ENCODE data around the gene CAD. TPM values are rescaled to one million over a fixed set of nuclear protein-coding genes. Genes with fewer than 3 reads are reported as not detected.

CAD gene
- total RNA-seq, 1 donor from 2014 or later = 146 TPM

DNA sequence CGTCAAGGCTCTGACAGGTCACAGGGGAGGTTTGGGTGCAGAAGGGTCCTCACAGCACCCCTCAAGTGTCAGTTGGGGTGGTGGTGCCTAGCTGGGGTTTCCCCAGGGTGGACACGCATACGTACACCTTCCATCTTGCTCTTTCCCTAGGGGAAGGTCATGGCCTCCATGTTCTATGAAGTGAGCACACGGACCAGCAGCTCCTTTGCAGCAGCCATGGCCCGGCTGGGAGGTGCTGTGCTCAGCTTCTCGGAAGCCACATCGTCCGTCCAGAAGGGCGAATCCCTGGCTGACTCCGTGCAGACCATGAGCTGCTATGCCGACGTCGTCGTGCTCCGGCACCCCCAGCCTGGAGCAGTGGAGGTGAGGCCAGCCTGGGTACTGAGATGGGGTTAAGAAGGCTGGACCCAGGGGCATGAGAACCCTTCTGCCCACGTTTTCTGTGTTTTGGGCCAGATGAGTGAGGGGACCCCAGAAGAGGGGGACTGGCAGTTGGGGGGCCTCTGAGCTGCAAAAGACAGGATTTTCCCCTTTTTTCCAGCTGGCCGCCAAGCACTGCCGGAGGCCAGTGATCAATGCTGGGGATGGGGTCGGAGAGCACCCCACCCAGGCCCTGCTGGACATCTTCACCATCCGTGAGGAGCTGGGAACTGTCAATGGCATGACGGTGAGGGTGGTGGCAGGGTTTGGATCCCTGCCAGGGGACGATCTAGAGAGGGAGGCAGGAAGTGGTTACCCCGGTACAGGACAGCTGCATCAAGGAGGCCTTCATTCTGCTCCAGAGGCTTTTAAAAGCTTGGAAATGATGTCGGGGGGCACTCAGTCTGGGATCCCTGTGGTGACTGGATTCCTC, 24.8 kb downstream of the CAD start:
- intact Hi-C loops (cut with micrococcal nuclease) = no loop called here
- Mint-ChIP-seq H3K36me3 (ENCODE audit: low read depth) (peaks cover 69% of the 10 kb centered on the region), H3K27ac (no peak overlapping the region), H3K9me3 (no peaks in the 10 kb centered on the region), H3K4me1 (ENCODE audit: low read depth) (no peaks in the 10 kb centered on the region), H3K27me3 (ENCODE audit: low read depth) (no peaks in the 10 kb centered on the region), H3K4me3 (ENCODE audit: low read depth) (no peak overlapping the region)
- DNase-seq (ENCODE audit: low spot score) = no peak

DNA sequence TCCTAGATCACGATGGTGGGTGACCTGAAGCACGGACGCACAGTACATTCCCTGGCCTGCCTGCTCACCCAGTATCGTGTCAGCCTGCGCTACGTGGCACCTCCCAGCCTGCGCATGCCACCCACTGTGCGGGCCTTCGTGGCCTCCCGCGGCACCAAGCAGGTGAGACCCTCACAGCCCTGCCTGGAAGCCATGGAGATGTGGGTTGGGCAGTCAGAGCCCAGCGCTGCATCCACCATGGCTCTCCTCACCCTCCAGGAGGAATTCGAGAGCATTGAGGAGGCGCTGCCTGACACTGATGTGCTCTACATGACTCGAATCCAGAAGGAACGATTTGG, 25.4 kb downstream of the CAD start:
- DNase-seq (ENCODE audit: low spot score) = no peak
- no peaks in the 10 kb centered on the region for H3K4me1 Mint-ChIP-seq (ENCODE audit: low read depth)
- no peaks in the 10 kb centered on the region for H3K9me3 Mint-ChIP-seq
- no peak overlapping the region for H3K27ac Mint-ChIP-seq
- intact Hi-C loops (cut with micrococcal nuclease) = no loop called here
- H3K36me3 Mint-ChIP-seq (ENCODE audit: low read depth) = peaks cover 63% of the 10 kb centered on the region
- H3K4me3 Mint-ChIP-seq (ENCODE audit: low read depth) = no peak overlapping the region
- no peaks in the 10 kb centered on the region for H3K27me3 Mint-ChIP-seq (ENCODE audit: low read depth)

DNA sequence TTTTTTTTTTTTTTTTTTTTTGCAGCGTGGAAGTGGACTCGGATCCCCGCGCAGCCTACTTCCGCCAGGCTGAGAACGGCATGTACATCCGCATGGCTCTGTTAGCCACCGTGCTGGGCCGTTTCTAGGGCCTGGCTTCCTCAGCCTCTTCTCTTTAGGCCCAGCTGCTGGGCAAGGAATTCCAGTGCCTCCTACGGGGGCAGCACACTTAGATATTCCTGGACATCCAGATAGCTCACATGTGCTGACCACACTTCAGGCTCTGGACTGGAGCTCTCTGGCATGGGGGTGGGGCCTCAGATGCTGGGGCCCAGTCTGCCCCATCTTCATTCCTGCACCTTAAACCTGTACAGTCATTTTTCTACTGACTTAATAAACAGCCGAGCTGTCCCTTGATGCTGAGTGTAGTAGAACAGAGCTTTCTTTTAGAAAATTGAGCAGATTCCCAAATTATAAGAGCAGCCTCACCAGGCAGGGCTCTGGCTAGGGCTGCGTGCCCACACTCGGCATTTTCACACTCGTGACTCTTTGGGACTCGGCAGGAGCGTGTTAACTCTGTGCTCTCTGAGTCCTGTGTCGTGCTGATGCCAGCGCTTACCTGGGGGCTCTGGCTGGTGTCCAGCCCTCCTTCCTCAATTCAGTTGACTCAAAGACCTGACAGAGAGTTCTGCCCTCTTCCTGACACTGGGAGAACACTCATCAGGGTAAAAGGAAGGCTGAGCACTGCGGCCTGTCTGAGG, 26.4 kb downstream of the CAD start:
- no peaks in the 10 kb centered on the region for H3K4me1 Mint-ChIP-seq (ENCODE audit: low read depth)
- H3K27me3 Mint-ChIP-seq (ENCODE audit: low read depth) = no peaks in the 10 kb centered on the region
- intact Hi-C loops (cut with micrococcal nuclease) = no loop called here
- no peak overlapping the region for H3K27ac Mint-ChIP-seq
- no peak for DNase-seq (ENCODE audit: low spot score)
- no peaks in the 10 kb centered on the region for H3K9me3 Mint-ChIP-seq
- no peak overlapping the region for H3K4me3 Mint-ChIP-seq (ENCODE audit: low read depth)
- H3K36me3 Mint-ChIP-seq (ENCODE audit: low read depth) = peaks cover 54% of the 10 kb centered on the region

DNA sequence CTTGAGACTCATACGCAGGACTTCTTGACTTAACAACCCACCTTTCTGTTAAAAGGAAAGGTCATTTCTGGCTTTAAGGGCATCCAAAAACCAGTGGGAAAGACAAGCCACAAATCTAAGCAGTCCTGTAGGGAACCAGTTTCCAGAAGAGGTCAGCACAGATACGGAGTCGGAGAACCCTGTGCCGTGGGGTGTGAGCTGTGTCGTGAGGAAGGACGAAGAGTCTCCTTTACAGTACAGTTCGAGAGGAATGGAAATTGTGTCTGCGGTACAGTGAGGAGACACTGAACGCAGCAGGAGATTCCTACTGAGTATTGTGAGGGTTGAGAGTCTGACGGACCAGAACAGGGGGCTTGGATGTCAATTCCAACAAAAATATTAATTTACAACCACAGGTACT, 27.9 kb downstream of the CAD start:
- no peaks in the 10 kb centered on the region for H3K4me1 Mint-ChIP-seq (ENCODE audit: low read depth)
- H3K4me3 Mint-ChIP-seq (ENCODE audit: low read depth) = no peak overlapping the region
- H3K27ac Mint-ChIP-seq = no peak overlapping the region
- no peak for DNase-seq (ENCODE audit: low spot score)
- H3K9me3 Mint-ChIP-seq = no peaks in the 10 kb centered on the region
- intact Hi-C loops (cut with micrococcal nuclease) = no loop called here
- peaks cover 42% of the 10 kb centered on the region for H3K36me3 Mint-ChIP-seq (ENCODE audit: low read depth)
- peaks cover 1% of the 10 kb centered on the region for H3K27me3 Mint-ChIP-seq (ENCODE audit: low read depth)

DNA sequence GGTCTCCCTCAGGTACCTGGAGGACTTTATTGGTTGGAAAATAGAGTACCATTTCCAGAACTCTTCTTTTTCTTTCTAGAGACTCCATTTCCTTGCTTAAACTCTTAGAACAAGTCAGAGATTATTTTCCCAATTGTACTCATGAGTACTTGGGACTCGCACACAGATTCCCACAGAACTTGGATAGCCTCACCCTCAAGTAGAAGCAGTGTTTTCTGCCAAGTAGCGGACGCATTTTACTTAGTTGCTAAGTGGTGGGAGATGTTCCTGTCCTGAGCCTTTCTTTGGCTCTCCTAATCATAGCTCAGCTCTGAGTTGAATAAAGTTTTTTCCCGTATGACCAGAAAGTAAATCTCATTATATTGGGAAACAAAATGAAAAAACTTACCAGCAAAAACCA, 28.5 kb downstream of the CAD start:
- Mint-ChIP-seq H3K36me3 (ENCODE audit: low read depth) (peaks cover 37% of the 10 kb centered on the region), H3K4me1 (ENCODE audit: low read depth) (no peaks in the 10 kb centered on the region), H3K27ac (no peak overlapping the region), H3K27me3 (ENCODE audit: low read depth) (peaks cover 1% of the 10 kb centered on the region), H3K4me3 (ENCODE audit: low read depth) (no peak overlapping the region), H3K9me3 (no peaks in the 10 kb centered on the region)
- DNase-seq (ENCODE audit: low spot score) = no peak
- intact Hi-C loops (cut with micrococcal nuclease) = no loop called here

DNA sequence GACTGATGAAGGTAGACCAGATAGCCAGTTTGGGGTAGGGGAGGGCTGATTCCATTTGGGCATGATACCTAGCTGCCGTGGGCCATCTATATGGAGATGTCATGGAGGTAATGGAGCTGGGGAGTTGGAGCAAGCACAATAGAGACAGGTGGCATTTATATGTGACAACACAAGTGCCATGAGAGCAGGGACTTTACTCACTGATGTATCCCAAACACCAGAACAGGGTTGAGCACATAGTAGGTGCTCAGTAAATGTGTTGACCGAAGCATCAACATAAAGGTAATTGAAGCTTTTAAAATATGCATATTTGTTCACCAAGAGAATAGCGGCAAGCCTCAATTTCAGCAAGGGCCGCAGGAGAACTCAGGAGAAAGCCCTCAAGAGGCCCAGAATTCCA, 30.7 kb downstream of the CAD start:
- Mint-ChIP-seq H3K27me3 (ENCODE audit: low read depth) (peaks cover 4% of the 10 kb centered on the region), H3K27ac (no peak overlapping the region), H3K36me3 (ENCODE audit: low read depth) (peaks cover 16% of the 10 kb centered on the region), H3K4me1 (ENCODE audit: low read depth) (no peaks in the 10 kb centered on the region), H3K4me3 (ENCODE audit: low read depth) (no peak overlapping the region), H3K9me3 (no peaks in the 10 kb centered on the region)
- intact Hi-C loops (cut with micrococcal nuclease) = no loop called here
- no peak for DNase-seq (ENCODE audit: low spot score)

DNA sequence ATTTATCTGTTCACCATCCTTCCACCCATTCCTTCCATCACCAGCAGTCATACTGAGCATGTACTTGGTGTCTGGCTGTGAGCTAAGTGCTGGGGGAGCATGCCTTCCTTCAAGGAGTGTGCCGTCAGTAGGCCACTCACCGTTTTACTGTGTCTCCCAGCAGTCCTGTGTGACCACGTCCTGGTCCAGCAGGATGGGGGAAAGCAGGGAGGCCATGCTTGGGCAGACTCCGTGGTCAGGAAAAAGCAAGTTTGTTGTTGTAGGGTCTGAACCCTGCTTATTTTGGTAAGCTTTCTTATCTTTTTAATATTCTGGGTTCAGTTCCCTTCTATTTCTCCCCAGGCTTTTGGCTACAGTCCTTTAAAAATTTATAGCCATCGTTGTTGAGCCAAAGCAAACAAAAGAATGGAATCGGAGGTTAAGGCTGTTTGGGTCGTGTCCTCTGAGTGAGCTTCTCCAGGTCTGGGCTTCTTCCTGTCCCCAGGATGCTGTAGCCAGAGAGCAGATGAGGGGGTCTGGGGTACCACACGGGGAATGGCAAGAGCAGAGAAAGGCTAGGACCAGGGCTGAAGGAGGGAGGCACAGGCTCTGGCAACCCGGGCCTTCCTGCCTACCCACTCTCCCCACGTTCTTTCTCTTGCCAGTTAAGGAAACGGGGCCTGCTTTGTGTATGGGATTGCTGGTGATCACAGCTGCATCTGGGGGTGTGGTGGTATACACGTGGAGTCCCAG, 32.2 kb downstream of the CAD start:
- Mint-ChIP-seq H3K9me3 (no peaks in the 10 kb centered on the region), H3K36me3 (ENCODE audit: low read depth) (peaks cover 1% of the 10 kb centered on the region), H3K27ac (no peak overlapping the region), H3K27me3 (ENCODE audit: low read depth) (peaks cover 6% of the 10 kb centered on the region), H3K4me3 (ENCODE audit: low read depth) (no peak overlapping the region), H3K4me1 (ENCODE audit: low read depth) (no peaks in the 10 kb centered on the region)
- DNase-seq (ENCODE audit: low spot score) = no peak
- intact Hi-C loops (cut with micrococcal nuclease) = no loop called here

DNA sequence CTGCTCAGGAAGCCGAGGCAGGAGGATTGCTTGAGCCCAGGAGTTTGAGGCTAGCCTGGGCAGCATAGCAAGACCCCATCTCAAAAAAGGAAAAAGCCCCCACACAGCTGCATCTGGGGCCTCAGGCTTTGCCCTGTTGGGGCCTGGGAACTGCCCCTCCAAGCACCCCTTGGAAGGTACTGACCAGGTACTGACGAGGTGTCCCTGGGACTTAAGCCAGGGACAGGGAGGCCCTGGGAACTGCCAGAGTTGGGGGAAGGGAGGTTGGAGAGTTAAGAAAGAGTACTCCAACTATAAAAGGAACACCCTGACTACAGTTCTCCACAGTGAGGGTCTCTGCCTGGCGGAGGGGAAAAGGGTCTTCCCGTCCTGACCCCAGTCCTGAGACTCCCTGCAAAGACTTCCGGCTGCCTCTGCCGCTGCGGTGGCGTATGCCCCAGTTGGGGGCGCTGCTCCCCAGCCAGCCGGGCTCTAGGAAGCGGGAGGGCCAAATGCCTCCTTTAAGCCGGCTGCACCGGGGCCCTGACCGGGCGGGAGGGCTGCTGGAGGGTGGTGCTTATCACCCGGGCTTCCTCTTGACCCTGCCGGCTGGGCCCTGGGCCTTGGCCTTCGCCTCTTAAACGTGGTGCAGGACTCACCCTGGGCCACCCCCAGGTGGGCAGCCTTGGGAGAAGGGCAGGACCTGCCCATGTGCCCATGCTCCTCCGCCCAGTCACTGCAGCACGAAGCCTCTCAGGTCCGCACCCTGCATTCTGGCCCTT, 32.9 kb downstream of the CAD start:
- no peak overlapping the region for H3K27ac Mint-ChIP-seq
- DNase-seq (ENCODE audit: low spot score) = peak; percentile 47
- no peak overlapping the region for H3K4me3 Mint-ChIP-seq (ENCODE audit: low read depth)
- peaks cover 11% of the 10 kb centered on the region for H3K27me3 Mint-ChIP-seq (ENCODE audit: low read depth)
- intact Hi-C loops (cut with micrococcal nuclease) = loop anchor here (1.0 kb wide), 2 partner anchors 30 to 53 kb away; no protein-coding TSS in a partner anchor
- no peaks in the 10 kb centered on the region for H3K4me1 Mint-ChIP-seq (ENCODE audit: low read depth)
- H3K9me3 Mint-ChIP-seq = no peaks in the 10 kb centered on the region
- no peaks in the 10 kb centered on the region for H3K36me3 Mint-ChIP-seq (ENCODE audit: low read depth)

DNA sequence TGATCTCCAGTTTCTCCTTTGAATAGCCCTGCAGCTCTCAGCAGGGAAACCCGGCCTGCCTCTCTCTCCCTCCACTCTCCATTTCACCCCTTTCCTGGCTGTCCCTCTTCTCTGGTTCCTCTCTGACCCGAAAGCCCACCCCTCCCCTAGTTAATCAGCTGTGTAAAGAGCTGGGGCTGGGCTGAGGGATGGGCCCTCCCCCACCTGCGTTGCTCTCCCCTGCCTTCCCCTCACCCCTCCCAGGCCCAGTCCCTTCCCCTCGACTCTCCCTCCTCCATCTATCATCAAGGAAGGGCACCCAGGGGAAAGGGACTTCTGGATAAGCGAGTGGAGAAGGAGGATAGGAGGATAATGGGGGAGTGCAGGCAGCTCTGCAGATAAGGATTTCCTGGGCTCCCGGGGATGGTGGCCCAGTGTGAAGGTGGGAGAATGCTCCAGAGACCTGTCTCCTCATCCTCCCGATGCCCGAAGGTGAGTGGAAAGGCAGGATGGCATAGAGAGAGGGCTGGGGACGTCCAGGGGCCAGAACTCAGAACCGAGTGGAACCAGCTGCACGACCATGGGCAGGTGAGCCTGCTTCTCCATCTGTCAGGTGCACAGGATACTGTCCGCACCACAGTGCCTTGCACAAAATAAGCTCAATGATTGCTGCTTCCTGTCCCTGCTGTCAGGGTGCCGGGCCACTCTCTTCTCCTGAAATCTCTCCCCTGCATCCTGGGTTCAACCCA, 33.6 kb downstream of the CAD start:
- Mint-ChIP-seq H3K4me1 (ENCODE audit: low read depth) (no peaks in the 10 kb centered on the region), H3K27ac (no peak overlapping the region), H3K36me3 (ENCODE audit: low read depth) (no peaks in the 10 kb centered on the region), H3K27me3 (ENCODE audit: low read depth) (peaks cover 17% of the 10 kb centered on the region), H3K9me3 (no peaks in the 10 kb centered on the region), H3K4me3 (ENCODE audit: low read depth) (no peak overlapping the region)
- intact Hi-C loops (cut with micrococcal nuclease) = loop anchor here (1.0 kb wide), 2 partner anchors 29 to 52 kb away; no protein-coding TSS in a partner anchor
- no peak for DNase-seq (ENCODE audit: low spot score)

DNA sequence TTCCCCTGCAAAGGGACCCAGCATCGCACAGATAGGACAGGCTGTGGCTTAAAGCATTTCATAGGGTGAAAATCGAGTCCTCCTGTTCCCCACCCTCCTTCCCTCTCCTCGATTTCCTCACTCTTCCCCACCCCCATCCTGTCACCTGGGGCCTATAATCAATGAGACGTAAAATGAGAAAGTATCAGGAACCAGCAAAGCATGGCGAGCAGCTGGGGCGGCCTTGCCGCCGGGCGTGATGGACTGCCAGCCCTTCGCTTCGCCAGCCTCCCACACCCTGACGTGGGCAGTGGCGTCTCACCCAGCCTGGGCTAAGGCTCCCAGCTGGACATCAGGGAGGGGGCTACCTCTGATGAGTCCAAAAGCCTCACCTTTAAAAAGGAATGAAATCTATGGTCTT, 34.6 kb downstream of the CAD start:
- Mint-ChIP-seq H3K27ac (no peak overlapping the region), H3K36me3 (ENCODE audit: low read depth) (no peaks in the 10 kb centered on the region), H3K9me3 (no peaks in the 10 kb centered on the region), H3K4me1 (ENCODE audit: low read depth) (no peaks in the 10 kb centered on the region), H3K4me3 (ENCODE audit: low read depth) (no peak overlapping the region), H3K27me3 (ENCODE audit: low read depth) (peaks cover 24% of the 10 kb centered on the region)
- DNase-seq (ENCODE audit: low spot score) = no peak
- intact Hi-C loops (cut with micrococcal nuclease) = no loop called here

DNA sequence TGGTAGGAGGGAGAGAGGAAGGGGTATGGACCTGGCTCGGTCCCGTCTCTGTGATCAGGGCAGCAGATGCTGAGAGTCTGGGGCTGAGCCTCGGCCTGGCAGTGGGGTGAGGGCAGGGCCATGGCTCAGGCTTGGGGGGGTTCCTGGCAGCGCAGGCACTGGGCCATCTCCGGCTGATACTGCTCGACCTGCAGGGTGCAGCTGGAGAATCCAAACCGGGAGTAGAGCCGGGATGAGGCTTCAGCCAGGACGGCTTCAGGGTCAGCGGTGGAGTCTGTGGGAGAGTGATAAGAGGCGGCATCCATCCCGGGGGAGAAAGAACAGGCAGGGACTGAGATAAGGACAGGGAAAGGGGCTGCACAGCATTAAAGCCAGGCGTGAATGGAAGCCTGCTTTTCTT, 38.0 kb downstream of the CAD start:
- DNase-seq (ENCODE audit: low spot score) = no peak
- intact Hi-C loops (cut with micrococcal nuclease) = no loop called here
- Mint-ChIP-seq H3K4me3 (ENCODE audit: low read depth) (no peak overlapping the region), H3K9me3 (no peaks in the 10 kb centered on the region), H3K36me3 (ENCODE audit: low read depth) (no peaks in the 10 kb centered on the region), H3K27ac (no peak overlapping the region), H3K27me3 (ENCODE audit: low read depth) (peaks cover 35% of the 10 kb centered on the region), H3K4me1 (ENCODE audit: low read depth) (no peaks in the 10 kb centered on the region)

DNA sequence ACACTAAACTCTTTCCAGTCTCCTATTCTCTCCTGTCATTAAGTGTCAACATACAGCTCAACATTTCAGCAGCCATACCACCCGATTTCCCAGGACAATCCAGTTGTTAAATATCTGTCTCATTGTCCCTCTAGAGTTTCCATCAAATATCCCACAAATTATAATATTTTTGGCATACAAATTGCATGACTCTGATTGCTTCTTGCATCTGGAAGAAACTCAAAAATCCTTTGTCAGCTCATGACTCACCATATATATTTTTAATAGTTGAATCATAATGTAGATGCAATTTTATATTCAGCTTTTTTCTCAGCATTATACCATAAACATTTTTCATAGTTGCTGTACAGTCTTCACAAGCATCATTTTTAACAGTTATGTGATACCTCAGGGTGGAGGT, 38.5 kb downstream of the CAD start:
- Mint-ChIP-seq H3K4me1 (ENCODE audit: low read depth) (no peaks in the 10 kb centered on the region), H3K9me3 (no peaks in the 10 kb centered on the region), H3K36me3 (ENCODE audit: low read depth) (no peaks in the 10 kb centered on the region), H3K4me3 (ENCODE audit: low read depth) (no peak overlapping the region), H3K27ac (no peak overlapping the region), H3K27me3 (ENCODE audit: low read depth) (peaks cover 40% of the 10 kb centered on the region)
- intact Hi-C loops (cut with micrococcal nuclease) = no loop called here
- DNase-seq (ENCODE audit: low spot score) = no peak
